ENCODE measurements around the gene YBX2. TPM values are rescaled to one million over a fixed set of nuclear protein-coding genes. Genes with fewer than 3 reads are reported as not detected.

Gene YBX2
- total and polyA plus RNA-seq, 12 donors = 0.06 to 1.4 (median 0.19) TPM; not detected in 6

DNA sequence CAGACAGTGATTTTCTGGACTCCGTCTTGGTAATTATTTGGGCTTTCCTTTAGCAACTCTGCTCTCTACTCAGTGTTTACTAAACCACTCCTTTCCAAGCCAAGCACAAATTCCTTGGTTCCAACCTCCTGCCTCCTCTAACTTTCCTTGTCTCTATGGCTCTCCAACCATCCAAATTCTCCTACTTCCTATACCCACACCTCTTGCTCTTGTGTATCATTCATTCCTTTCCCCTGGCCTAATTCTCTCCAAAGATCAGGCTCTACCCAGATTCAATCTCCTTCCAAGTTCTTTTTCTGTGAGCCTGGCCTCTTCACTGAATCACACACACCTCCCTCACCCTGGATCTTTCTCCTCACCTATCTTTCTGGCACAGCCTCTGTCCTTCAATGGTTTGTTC is 33.6 kb upstream of the YBX2 start:
- H3K4me1 ChIP-seq (replicated peaks in 1 of 2) = peaks cover 4 to 17% of the 10 kb centered on the region in 2 donors
- H3K9me3 ChIP-seq (replicated peaks in 1 of 3) = no peaks in the 10 kb centered on the region
- H3K4me3 ChIP-seq = no peak overlapping the region
- no peak overlapping the region for H3K27ac ChIP-seq
- TF ChIP-seq, protein P1, sequence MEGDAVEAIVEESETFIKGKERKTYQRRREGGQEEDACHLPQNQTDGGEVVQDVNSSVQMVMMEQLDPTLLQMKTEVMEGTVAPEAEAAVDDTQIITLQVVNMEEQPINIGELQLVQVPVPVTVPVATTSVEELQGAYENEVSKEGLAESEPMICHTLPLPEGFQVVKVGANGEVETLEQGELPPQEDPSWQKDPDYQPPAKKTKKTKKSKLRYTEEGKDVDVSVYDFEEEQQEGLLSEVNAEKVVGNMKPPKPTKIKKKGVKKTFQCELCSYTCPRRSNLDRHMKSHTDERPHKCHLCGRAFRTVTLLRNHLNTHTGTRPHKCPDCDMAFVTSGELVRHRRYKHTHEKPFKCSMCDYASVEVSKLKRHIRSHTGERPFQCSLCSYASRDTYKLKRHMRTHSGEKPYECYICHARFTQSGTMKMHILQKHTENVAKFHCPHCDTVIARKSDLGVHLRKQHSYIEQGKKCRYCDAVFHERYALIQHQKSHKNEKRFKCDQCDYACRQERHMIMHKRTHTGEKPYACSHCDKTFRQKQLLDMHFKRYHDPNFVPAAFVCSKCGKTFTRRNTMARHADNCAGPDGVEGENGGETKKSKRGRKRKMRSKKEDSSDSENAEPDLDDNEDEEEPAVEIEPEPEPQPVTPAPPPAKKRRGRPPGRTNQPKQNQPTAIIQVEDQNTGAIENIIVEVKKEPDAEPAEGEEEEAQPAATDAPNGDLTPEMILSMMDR (IDR thresholded peaks at IDR 0.05) = no peak
- no peak for TF ChIP-seq POLR2A (IDR thresholded peaks at IDR 0.05)
- 63 to 93% (median 87%) methylated on average over 1 of the region's 1 CpG for WGBS, 4 donors
- peaks cover 0 to 30% of the 10 kb centered on the region in 2 donors for H3K36me3 ChIP-seq (replicated peaks in 1 of 2)
- DNase-seq = no peak
- intact Hi-C loops (cut with DNase I) = no loop called here
- H3K27me3 ChIP-seq = no peaks in the 10 kb centered on the region

DNA sequence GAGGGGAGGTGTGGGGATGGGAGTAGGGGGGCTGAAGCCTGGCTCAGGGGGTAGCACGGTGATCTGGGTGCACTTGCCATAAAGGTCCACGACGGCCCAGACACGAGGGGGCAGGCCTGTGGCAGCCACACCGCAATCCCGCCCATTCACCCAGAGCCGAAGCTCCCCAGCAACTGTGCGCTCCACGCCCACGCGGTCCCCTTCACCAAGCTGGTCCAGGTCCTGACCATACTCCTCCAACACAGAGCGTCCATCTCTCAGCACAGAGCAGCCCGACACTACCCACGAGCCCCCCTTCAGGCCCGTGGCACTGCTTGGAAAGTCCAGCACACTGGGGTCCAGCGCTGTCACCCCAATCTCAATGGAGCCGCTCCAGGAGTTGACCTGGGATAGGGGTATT is 33.1 kb upstream of the YBX2 start:
- Histone ChIP-seq H3K4me3 (no peak overlapping the region), H3K27me3 (no peaks in the 10 kb centered on the region), H3K9me3 (replicated peaks in 1 of 3) (no peaks in the 10 kb centered on the region), H3K27ac (no peak overlapping the region), H3K36me3 (replicated peaks in 1 of 2) (peaks cover 0 to 35% of the 10 kb centered on the region in 2 donors), H3K4me1 (replicated peaks in 1 of 2) (peaks cover 4 to 17% of the 10 kb centered on the region in 2 donors)
- TF ChIP-seq, protein P1 (IDR thresholded peaks at IDR 0.05) = no peak
- TF ChIP-seq POLR2A (IDR thresholded peaks at IDR 0.05) = no peak
- WGBS, 4 donors = 87 to 93% (median 90%) methylated on average over 15 to 17 of the region's 17 CpGs
- intact Hi-C loops (cut with DNase I) = no loop called here
- DNase-seq = no peak

DNA sequence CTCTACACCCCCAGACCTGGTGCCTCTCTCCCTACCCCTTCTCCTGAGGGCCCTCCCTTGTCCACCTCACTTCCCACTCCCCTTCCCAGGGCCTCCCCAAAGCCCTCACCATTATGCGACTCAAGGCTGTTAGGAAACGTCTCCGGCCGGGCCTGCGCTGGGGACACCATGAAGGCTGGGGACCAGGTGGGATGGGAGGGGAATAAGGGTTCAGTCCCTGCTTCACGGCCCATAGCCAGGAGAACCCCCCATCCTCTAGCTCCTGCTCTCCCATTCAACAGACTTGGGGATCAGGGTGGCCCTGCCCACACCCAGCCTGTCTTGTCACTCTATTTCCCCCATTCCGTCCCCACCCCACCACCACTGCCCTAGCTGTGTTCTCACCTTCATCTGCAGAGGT is 32.6 kb upstream of the YBX2 start:
- TF ChIP-seq POLR2A (IDR thresholded peaks at IDR 0.05) = no peak
- TF ChIP-seq, protein P1 (IDR thresholded peaks at IDR 0.05) = no peak
- no peak overlapping the region for H3K4me3 ChIP-seq
- intact Hi-C loops (cut with DNase I) = no loop called here
- WGBS, 4 donors = 81 to 91% (median 86%) methylated on average over 5 to 7 of the region's 7 CpGs
- H3K27ac ChIP-seq = no peak overlapping the region
- H3K36me3 ChIP-seq (replicated peaks in 1 of 2) = peaks cover 0 to 40% of the 10 kb centered on the region in 2 donors
- H3K9me3 ChIP-seq (replicated peaks in 1 of 3) = no peaks in the 10 kb centered on the region
- DNase-seq = no peak
- H3K27me3 ChIP-seq = no peaks in the 10 kb centered on the region
- peaks cover 4 to 17% of the 10 kb centered on the region in 2 donors for H3K4me1 ChIP-seq (replicated peaks in 1 of 2)

DNA sequence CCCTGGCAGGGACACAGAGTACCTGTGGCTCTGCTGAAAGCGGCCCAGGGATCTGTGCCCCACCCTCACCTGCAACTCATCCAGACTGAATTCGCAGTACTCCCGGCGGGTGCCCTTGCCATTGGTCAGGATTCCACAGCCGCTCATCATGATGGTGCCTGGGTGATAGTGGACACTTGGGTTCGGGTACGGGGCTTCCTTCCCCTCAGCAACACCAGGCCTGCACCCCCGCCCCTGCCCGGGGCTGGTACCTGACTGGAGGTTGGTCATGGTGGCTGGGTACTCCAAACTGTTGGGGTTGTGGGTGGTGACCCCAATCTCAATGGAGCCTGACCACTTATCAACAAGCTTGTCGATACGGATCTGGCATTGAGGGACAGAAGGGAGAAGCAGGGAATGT is 31.7 kb upstream of the YBX2 start:
- Histone ChIP-seq H3K27me3 (no peaks in the 10 kb centered on the region), H3K4me1 (replicated peaks in 1 of 2) (peaks cover 4 to 17% of the 10 kb centered on the region in 2 donors), H3K4me3 (no peak overlapping the region), H3K9me3 (replicated peaks in 1 of 3) (no peaks in the 10 kb centered on the region), H3K27ac (no peak overlapping the region), H3K36me3 (replicated peaks in 1 of 2) (peaks cover 0 to 48% of the 10 kb centered on the region in 2 donors)
- intact Hi-C loops (cut with DNase I) = no loop called here
- 90 to 95% (median 92%) methylated on average over 6 to 11 of the region's 11 CpGs for WGBS, 4 donors
- TF ChIP-seq POLR2A (IDR thresholded peaks at IDR 0.05) = no peak
- TF ChIP-seq, protein P1 (IDR thresholded peaks at IDR 0.05) = no peak
- no peak for DNase-seq

Data from adrenal gland (tissue), 12 donors.